GM12878 (cell line): ENCODE results near the gene SLC5A11. TPM values are rescaled to one million over a fixed set of nuclear protein-coding genes. Genes with fewer than 3 reads are reported as not detected.

ENCODE experiments used
- ATAC-seq: fragments of 200-7000 bp; cut with Tn5 transposase; 3 replicates; pipeline ENCODE4 v1.9.1; 2020; ENCODE audit warnings: mild to moderate bottlenecking, moderate library complexity
- BruUV-seq: library from RNA; stranded (reverse); fragments of 400-500 nt; replicated peaks from 2 replicates; lab custom pipeline; 2021; lab: Mats Ljungman, UMichigan
- CTCF ChIA-PET: fragments of 300-600 bp; sonication (Branson Sonifier 250); formaldehyde crosslinking; extraction: SDS; loops from one replicate; lab custom pipeline; 2021; ENCODE audit warnings: inconsistent platforms; lab: Yijun Ruan, JAX
- POLR2A ChIA-PET: fragments of 350-600 bp; formaldehyde crosslinking; extraction: SDS; loops from one replicate; lab custom pipeline; 2021; ENCODE audit warnings: inconsistent platforms; lab: Charles Lee
- RAD21 ChIA-PET: fragments of 300-600 bp; sonication (Branson Sonifier 250); formaldehyde crosslinking; loops from one replicate; lab custom pipeline; 2023; ENCODE audit warnings: antibody characterized with exemption; ENCODE audit not compliant: unreplicated experiment; lab: Charles Lee
- SMC1A ChIA-PET: fragments of 300-600 bp; sonication (Branson Sonifier 250); formaldehyde crosslinking; loops from one replicate; lab custom pipeline; 2023; ENCODE audit not compliant: unreplicated experiment, uncharacterized antibody; lab: Charles Lee
- DNase-seq: peaks from one replicate; pipeline ENCODE4 v3.0.0-alpha.2; 2011; ENCODE audit warnings: low read depth, low spot score
- FAIRE-seq: peaks from 3 replicates; lab custom pipeline; 2011; peaks lifted over from hg19 to GRCh38; lab: Jason Lieb, UNC
- H2AFZ ChIP-seq: 2 replicates; pipeline ENCODE4 v1.6.0; 2011; ENCODE audit warnings: low read depth, low read length, control low read depth; ENCODE audit not compliant: control insufficient read depth
- H3K27ac ChIP-seq: 2 replicates; pipeline ENCODE4 v1.5.1; 2011; ENCODE audit warnings: control low read depth; ENCODE audit not compliant: control insufficient read depth, insufficient read depth
- H3K27me3 ChIP-seq, 2 experiments: replicated peaks in 1 of 2; 2 replicates each; pipeline versions ENCODE4 v1.6.0 to v1.6.1; 2011; ENCODE audit warnings: low read length in 1 of 2; ENCODE audit not compliant: control insufficient read depth in 2 of 2, insufficient read depth in 2 of 2
- H3K36me3 ChIP-seq, 2 experiments: 2 replicates each; pipeline ENCODE4 v1.5.1; 2011; ENCODE audit warnings: low read length in 1 of 2; ENCODE audit not compliant: control insufficient read depth in 2 of 2, insufficient read depth in 2 of 2
- H3K4me1 ChIP-seq: 2 replicates; pipeline ENCODE4 v1.6.1; 2011; ENCODE audit warnings: mild to moderate bottlenecking, low read length, moderate library complexity, mixed read lengths; ENCODE audit not compliant: control insufficient read depth, insufficient read depth
- H3K4me2 ChIP-seq: 2 replicates; pipeline ENCODE4 v1.6.0; 2011; ENCODE audit warnings: control low read depth; ENCODE audit not compliant: control insufficient read depth, insufficient read depth
- H3K4me3 ChIP-seq: fragments of 200-600 bp; sonication (generic); 2 replicates; pipeline ENCODE4 v1.5.1; 2016
- H3K79me2 ChIP-seq: 2 replicates; pipeline ENCODE4 v1.6.0; 2011; ENCODE audit warnings: low read length; ENCODE audit not compliant: control insufficient read depth, insufficient read depth
- H3K9ac ChIP-seq: 2 replicates; pipeline ENCODE4 v1.8.0; 2011; ENCODE audit warnings: low read length, control low read depth, mixed read lengths; ENCODE audit not compliant: control insufficient read depth, insufficient read depth
- H3K9me3 ChIP-seq: replicated peaks from 3 replicates; pipeline ENCODE4 v1.5.1; 2011; ENCODE audit warnings: mild to moderate bottlenecking, low read length; ENCODE audit not compliant: control insufficient read depth, insufficient read depth
- H4K20me1 ChIP-seq: 2 replicates; pipeline ENCODE4 v1.6.0; 2011; ENCODE audit not compliant: control insufficient read depth, insufficient read depth
- EGR1 ChIP-seq, 2 experiments: IDR thresholded peaks; 1 replicate in 1 of 2; 2 replicates in 1 of 2; pipeline ENCODE4 v1.6.1; 2011 to 2012; ENCODE audit warnings: low read depth in 2 of 2, low read length in 2 of 2, borderline replicate concordance in 1 of 2, mild to moderate bottlenecking in 1 of 2, moderate library complexity in 1 of 2
- IRF4 ChIP-seq: IDR thresholded peaks from 2 replicates; pipeline ENCODE4 v1.6.1; 2011; ENCODE audit warnings: low read depth, low read length
- KAT2A ChIP-seq: conservative IDR thresholded peaks from 2 replicates; pipeline ENCODE4 v1.6.1; 2011; ENCODE audit warnings: low read depth, low read length; ENCODE audit not compliant: control insufficient read depth
- KLF5 ChIP-seq: fragments of 450-650 bp; IDR thresholded peaks from 2 replicates; pipeline ENCODE4 v1.6.1; 2014; ENCODE audit warnings: mild to moderate bottlenecking; ENCODE audit not compliant: partially characterized antibody
- MEF2B ChIP-seq: fragments of 450-650 bp; IDR thresholded peaks from 2 replicates; pipeline ENCODE4 v1.6.1; 2018; ENCODE audit warnings: mild to moderate bottlenecking, moderate library complexity; ENCODE audit not compliant: partially characterized antibody, poor library complexity, severe bottlenecking
- PAX8 ChIP-seq: fragments of 450-650 bp; IDR thresholded peaks from 2 replicates; pipeline ENCODE4 v1.6.1; 2017; ENCODE audit warnings: mild to moderate bottlenecking, moderate library complexity
- PML ChIP-seq: IDR thresholded peaks from 2 replicates; pipeline ENCODE4 v1.6.1; 2012; ENCODE audit warnings: low read length, inconsistent platforms
- SMARCA5 ChIP-seq: fragments of 450-650 bp; IDR thresholded peaks from 2 replicates; pipeline ENCODE4 v1.6.1; 2017; ENCODE audit warnings: mild to moderate bottlenecking
- SRF ChIP-seq, 2 experiments: IDR thresholded peaks; 2 replicates each; pipeline ENCODE4 v1.6.1; 2011; ENCODE audit warnings: low read depth in 2 of 2, low read length in 2 of 2, mild to moderate bottlenecking in 1 of 2, moderate library complexity in 1 of 2
- TCF3 ChIP-seq: IDR thresholded peaks from 2 replicates; pipeline ENCODE4 v1.6.1; 2012; ENCODE audit warnings: low read depth, mild to moderate bottlenecking, low read length, borderline replicate concordance; ENCODE audit not compliant: insufficient read depth
- ZNF274 ChIP-seq: IDR thresholded peaks from one replicate; pipeline ENCODE4 v1.8.0; 2011; ENCODE audit not compliant: insufficient read length, insufficient read depth
- WGBS: methylation state at CpG from one replicate; pipeline ENCODE4 v1.1.6; 2016; ENCODE audit warnings: low lambda C conversion rate; ENCODE audit not compliant: insufficient replicate concordance, insufficient coverage; ENCODE audit errors: missing lambda C conversion rate; 5-methylcytosine and 5-hydroxymethylcytosine counted together
- in situ Hi-C: fragments of 300-500 bp; cut with MboI; formaldehyde crosslinking; loops from 9 replicates; pipeline ENCODE4 v1.14.3; 2018; ENCODE audit warnings: mixed read lengths
- intact Hi-C: fragments of 100-400 bp; cut with micrococcal nuclease; formaldehyde crosslinking; loops from one replicate; pipeline ENCODE4 v1.14.2; 2022; ENCODE audit not compliant: unreplicated experiment
- polyA plus RNA-seq, 11 experiments: library from polyadenylated mRNA; depleted of rRNA in 4 of 11; unstranded in 6 of 11; stranded (reverse) in 5 of 11; fragments of >200 nt; fragmentation: Nextera tagmentation in 4 of 11; fragmentation: Illumina TruSeq in 1 of 11; extraction: Ambion mirVana in 4 of 11; extraction: Trizol in 1 of 11; gene quantifications; 1 replicate in 1 of 11; 2 replicates in 10 of 11; pipeline versions ENCODE4 v1.2.1 to v1.2.3, GENCODE V29; 2011 to 2016; ENCODE audit warnings: inconsistent platforms in 2 of 11, missing spikeins in 2 of 11, low read depth in 1 of 11
- total RNA-seq, 4 experiments: library from RNA; depleted of rRNA in 3 of 4; stranded (reverse); fragments of >200 nt in 3 of 4; fragmentation: Illumina TruSeq in 1 of 4; extraction: Trizol in 1 of 4; gene quantifications; 2 replicates each; pipeline versions ENCODE4 v1.2.1 to v1.2.3, GENCODE V29; 2013 to 2021
- TF ChIP-seq, protein P1 (sequence below): fragments of 450-650 bp; IDR thresholded peaks from 2 replicates; pipeline ENCODE4 v1.6.1; 2016; ENCODE audit warnings: mild to moderate bottlenecking, moderate library complexity, borderline replicate concordance
- TF ChIP-seq, protein P2 (sequence below): IDR thresholded peaks from 2 replicates; pipeline ENCODE4 v1.6.1; 2012; ENCODE audit warnings: low read depth, low read length, improper control_type of control experiment
- TF ChIP-seq, protein P3 (sequence below): IDR thresholded peaks from 2 replicates; pipeline ENCODE4 v1.6.1; 2012; ENCODE audit warnings: low read depth, low read length, improper control_type of control experiment

Gene SLC5A11
- total and polyA plus RNA-seq, 10 of the 15 experiments (the other 5 are each of a cell fraction or from before 2014, with no cell fraction given) = 0.10 TPM; not detected in 9

DNA sequence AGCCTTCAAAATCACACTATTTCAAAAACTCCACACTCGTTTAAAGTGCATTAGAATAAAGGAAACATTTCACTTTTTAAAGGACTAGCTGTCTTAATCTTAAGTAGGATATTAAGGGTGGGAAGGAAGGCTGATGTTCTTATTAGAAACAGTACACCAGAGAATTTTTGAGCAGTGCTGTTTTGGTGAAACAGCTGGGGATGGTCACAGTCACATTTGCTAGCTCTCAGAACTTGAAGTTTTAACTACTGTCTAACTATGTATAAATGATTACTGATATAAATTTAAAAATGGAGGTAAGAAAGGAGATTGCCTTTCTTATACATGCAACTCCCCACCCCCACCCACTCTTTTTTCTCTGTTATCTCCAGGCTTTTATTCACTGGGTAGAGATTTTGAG lies 38.5 kb upstream of the SLC5A11 start:
- in situ Hi-C loops = no loop called here
- DNase-seq = no peak
- TF ChIP-seq, protein P1, sequence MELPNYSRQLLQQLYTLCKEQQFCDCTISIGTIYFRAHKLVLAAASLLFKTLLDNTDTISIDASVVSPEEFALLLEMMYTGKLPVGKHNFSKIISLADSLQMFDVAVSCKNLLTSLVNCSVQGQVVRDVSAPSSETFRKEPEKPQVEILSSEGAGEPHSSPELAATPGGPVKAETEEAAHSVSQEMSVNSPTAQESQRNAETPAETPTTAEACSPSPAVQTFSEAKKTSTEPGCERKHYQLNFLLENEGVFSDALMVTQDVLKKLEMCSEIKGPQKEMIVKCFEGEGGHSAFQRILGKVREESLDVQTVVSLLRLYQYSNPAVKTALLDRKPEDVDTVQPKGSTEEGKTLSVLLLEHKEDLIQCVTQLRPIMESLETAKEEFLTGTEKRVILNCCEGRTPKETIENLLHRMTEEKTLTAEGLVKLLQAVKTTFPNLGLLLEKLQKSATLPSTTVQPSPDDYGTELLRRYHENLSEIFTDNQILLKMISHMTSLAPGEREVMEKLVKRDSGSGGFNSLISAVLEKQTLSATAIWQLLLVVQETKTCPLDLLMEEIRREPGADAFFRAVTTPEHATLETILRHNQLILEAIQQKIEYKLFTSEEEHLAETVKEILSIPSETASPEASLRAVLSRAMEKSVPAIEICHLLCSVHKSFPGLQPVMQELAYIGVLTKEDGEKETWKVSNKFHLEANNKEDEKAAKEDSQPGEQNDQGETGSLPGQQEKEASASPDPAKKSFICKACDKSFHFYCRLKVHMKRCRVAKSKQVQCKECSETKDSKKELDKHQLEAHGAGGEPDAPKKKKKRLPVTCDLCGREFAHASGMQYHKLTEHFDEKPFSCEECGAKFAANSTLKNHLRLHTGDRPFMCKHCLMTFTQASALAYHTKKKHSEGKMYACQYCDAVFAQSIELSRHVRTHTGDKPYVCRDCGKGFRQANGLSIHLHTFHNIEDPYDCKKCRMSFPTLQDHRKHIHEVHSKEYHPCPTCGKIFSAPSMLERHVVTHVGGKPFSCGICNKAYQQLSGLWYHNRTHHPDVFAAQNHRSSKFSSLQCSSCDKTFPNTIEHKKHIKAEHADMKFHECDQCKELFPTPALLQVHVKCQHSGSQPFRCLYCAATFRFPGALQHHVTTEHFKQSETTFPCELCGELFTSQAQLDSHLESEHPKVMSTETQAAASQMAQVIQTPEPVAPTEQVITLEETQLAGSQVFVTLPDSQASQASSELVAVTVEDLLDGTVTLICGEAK = no peak
- TF ChIP-seq EGR1 (IDR thresholded peaks at IDR 0.05; ENCODE audit: borderline replicate concordance in 1 of 2, low read depth in 2 of 2, low read length in 2 of 2) (no peak), PAX8 (no peak), KLF5 (no peak), KAT2A (no peak), MEF2B (no peak), ZNF274 (no peak), SRF (IDR thresholded peaks at IDR 0.05; ENCODE audit: low read depth in 2 of 2, low read length in 2 of 2) (no peak), SMARCA5 (no peak), TCF3 (no peak), IRF4 (no peak), PML (no peak)
- TF ChIP-seq, protein P2, sequence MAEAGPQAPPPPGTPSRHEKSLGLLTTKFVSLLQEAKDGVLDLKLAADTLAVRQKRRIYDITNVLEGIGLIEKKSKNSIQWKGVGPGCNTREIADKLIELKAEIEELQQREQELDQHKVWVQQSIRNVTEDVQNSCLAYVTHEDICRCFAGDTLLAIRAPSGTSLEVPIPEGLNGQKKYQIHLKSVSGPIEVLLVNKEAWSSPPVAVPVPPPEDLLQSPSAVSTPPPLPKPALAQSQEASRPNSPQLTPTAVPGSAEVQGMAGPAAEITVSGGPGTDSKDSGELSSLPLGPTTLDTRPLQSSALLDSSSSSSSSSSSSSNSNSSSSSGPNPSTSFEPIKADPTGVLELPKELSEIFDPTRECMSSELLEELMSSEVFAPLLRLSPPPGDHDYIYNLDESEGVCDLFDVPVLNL = no peak
- TF ChIP-seq, protein P3, sequence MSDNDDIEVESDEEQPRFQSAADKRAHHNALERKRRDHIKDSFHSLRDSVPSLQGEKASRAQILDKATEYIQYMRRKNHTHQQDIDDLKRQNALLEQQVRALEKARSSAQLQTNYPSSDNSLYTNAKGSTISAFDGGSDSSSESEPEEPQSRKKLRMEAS = no peak
- Histone ChIP-seq H3K4me2 (no peak overlapping the region), H3K4me3 (no peak overlapping the region), H3K9me3 (no peaks in the 10 kb centered on the region), H3K79me2 (no peaks in the 10 kb centered on the region), H3K27ac (no peak overlapping the region), H3K9ac (no peak overlapping the region), H3K36me3 (peaks cover 19 to 39% of the 10 kb centered on the region in 2 experiments), H3K27me3 (no peaks in the 10 kb centered on the region), H2AFZ (no peak overlapping the region), H3K4me1 (no peaks in the 10 kb centered on the region), H4K20me1 (no peaks in the 10 kb centered on the region)
- no peak for FAIRE-seq
- ChIA-PET POLR2A (interaction anchor here (0.6 kb wide), 1 partner anchor 21 kb away, joined by 4 read pairs; no protein-coding TSS in a partner anchor), RAD21 (no interaction called here), SMC1A (interaction anchor here (0.7 to 1.7 kb wide), 4 partner anchors 11 to 184 kb away, joined by 3 read pairs; no protein-coding TSS in a partner anchor), CTCF (no interaction called here)
- intact Hi-C loops = no loop called here
- WGBS = 100% methylated on average over 1 of the region's 1 CpG
- no peak for ATAC-seq
- BruUV-seq = no TSS peak
